Fibroblast of upper back skin (primary cell): ENCODE data around the gene CRADD.
"Not testable (repeated sequence)": the region's sequence is repeated elsewhere in the genome, so short reads cannot be mapped to it uniquely, and the experiment has no call there.

Experiments
- DNase-seq: peaks from one replicate; pipeline ENCODE4 v3.0.0-alpha.2; 2013

The CRADD gene

GRCh38 chr12:93882763-93883162 is 205.6 kb downstream of the CRADD start:
- no peak for DNase-seq

GRCh38 chr12:93883436-93884154 is 206.4 kb downstream of the CRADD start:
- DNase-seq, result peak; percentile 90

DNA sequence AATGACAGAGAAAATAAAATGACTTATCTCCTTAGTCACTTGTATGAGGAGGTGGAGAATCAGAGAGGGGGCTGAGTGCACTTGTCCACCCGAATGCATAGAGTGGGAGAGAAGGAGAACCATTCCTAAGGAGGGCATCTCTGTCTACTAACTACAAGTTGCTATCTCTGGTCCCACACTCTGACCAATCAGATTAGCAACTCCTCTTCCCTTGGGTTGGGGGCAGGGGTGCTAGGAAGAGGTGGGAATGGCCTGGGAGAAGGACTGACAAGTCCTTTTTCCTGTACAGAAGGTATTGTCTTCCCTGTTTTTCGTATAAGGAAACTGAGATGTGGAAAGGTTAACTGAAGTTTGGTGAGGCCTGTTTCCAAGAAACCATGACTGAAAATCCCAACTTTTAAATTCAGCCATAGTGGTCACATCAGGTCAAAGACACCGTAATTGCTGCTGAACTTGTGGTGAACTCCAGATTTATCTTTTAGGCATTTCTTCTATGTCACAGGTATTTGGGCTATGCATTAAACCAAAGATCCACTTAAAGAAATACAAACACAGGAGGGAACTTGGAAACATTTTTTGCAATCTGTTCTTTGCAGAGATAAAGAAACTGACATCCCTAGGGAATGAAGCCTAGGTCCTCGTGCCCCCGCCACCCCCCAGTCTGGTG is 207.8 kb downstream of the CRADD start:
- peak; percentile 74 for DNase-seq

DNA sequence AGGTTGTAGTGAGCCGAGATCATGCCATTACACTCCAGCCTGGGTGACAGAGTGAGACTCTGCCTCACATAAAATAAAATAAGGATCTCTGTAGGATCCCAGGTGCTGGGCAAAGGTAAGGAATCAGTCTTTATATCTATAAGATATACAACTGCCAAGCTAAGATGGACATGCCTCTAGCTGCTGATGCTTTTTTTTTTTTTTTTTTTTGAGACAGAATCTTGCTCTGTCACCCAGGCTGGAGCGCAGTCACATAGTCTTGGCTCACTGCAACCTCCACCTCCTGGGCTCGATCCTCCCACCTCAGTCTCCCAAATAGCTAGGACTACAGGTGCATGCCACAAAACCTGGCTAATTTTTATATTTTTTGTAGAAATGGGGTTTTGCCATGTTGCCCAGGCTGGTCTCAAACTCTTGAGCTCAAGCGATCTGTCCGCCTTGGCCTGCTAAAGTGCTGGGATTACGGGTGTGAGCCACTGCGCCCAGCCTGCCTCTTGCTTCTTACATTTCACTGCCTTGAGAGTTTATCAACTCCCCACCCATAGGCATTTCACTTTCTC is 208.9 kb downstream of the CRADD start:
- not testable (repeated sequence) for DNase-seq

- DNase-seq, result peak; percentile 94
Measured at GRCh38 chr12:93886533-93887511, 209.6 kb downstream of the CRADD start.

- DNase-seq, result no peak
Measured at GRCh38 chr12:93888964-93889363, 211.8 kb downstream of the CRADD start.

GRCh38 chr12:93889516-93890212 is 212.5 kb downstream of the CRADD start:
- DNase-seq, result peak; percentile 67

GRCh38 chr12:93892423-93893268 is 215.5 kb downstream of the CRADD start:
- no peak for DNase-seq

DNA sequence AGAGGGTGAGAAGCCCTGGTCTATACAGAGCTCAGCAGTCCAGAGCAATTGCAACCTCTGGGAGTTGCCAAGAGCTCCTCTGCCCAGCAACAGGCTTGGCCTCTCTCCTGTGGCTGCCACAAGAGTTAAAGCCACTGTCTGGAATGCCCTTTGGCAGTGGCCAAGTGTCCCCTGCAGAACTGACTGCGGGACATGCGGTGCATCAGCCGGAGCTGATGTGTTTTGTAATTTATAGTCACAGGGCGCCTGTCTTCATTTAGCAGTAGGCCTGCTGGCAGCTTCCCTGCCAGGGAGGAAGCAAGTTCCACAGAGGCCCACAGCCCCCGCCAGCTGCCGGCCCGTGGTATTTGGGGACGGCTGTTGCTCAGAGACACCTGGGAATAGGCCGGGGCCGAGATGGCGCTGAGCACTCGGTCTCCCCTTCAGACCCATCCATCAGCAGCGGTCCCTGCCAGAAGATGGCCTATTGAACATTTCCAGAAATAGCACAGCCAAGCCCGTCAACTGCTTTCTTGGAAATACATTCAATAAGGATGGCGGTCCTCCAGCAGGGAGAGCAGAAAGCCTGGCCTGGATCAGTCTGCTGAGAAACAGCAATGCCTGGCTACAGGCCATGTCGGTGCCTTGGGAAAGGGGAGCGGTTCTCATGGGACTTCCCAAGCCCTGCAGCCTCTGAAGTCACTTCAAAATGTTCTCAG is 217.4 kb downstream of the CRADD start:
- DNase-seq, result peak; percentile 86

- peak; percentile 80 for DNase-seq
Measured at GRCh38 chr12:93895089-93895445, 217.9 kb downstream of the CRADD start.

DNA sequence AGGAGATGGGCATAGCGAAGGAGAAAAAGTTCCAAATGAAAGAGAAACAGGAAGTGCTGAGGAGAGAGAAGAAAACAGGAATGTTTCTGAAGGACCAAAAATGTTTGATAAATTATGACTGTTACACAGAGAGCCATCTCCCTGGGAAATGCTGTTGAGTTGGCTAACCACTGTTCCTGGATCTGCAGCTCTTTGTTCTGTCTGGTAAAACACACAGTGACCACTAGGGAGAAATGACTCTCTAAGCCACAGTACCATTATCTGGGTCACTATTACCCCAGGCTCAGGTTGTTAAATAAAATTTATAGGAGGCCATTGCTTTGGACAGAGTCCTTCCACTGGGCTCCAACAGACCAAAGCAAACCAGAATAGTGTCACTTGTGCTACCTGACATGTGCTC is 219.3 kb downstream of the CRADD start:
- DNase-seq, result peak; percentile 32

DNA sequence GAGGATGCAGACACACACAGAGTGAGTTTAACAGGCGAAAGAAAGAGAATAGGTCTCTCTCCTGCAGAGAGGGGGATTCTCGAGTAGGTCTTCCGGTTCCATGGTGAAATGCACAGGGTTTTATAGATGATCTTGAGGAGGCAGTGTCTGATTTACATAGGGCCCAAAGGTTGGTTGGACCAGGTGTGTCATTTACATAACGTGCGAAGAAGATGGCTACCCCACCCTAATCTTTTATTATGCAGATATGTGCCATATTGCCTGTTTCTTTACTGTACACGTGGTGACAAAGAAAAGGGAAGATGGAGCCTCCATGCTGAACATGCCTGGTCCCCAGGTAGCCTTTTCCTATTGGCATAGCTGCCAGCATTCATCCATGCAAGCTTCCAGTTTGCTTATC is 219.8 kb downstream of the CRADD start:
- no peak for DNase-seq

- no peak for DNase-seq
Measured at GRCh38 chr12:93901739-93902138, 224.6 kb downstream of the CRADD start.

GRCh38 chr12:93902192-93902591 is 225.0 kb downstream of the CRADD start:
- no peak for DNase-seq

- no peak for DNase-seq
Measured at GRCh38 chr12:93902736-93903562, 225.8 kb downstream of the CRADD start.

- no peak for DNase-seq
Measured at GRCh38 chr12:93904124-93904523, 226.9 kb downstream of the CRADD start.

DNA sequence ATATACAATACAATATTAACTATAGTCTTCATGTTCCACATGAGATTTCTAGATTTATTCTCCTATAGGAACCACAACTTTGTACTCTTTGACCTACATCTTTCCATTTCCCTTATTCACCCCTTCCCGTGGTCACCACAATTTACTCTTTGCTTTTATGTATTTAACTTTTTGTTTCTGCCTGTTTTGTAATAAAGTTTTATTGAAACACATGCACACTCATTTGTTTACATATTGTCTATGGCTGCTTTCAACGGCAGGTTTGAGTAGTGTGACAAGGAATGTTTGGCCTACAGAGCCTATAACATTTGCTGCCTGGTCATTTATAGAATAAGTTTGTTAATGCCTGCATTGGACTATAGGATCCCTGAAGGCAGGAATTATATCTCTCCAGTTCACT is 231.1 kb downstream of the CRADD start:
- no peak for DNase-seq

- DNase-seq, result peak; percentile 40
Measured at GRCh38 chr12:93908846-93909567, 231.8 kb downstream of the CRADD start.

DNA sequence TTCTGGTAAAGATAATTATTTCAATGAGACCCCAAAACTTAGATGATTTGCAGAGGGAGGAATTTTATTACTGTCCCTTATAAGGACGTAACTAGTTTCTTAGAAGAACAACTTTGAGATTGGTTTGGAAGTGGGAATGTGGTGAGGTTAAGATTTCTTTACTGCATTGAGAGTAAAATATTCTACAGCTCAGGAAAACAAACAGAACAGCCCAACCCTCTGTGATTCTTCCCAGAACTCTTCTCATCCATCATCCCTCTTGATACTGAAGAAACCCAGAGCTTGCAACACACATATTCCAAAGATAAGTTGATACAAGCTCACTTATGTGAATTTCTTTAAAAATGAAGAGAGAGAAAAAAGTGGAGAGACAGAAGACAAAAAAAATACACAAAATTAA is 234.2 kb downstream of the CRADD start:
- DNase-seq, result peak; percentile 61
